Neuron (in vitro differentiated cells): ENCODE results near the gene RFTN1.

Experiments
- H2AFZ ChIP-seq: one replicate; pipeline ENCODE4 v1.6.1; 2013; ENCODE audit warnings: low read depth, mild to moderate bottlenecking, inconsistent platforms, low read length, moderate library complexity
- H3K27me3 ChIP-seq: one replicate; pipeline ENCODE4 v1.6.1; 2013; ENCODE audit warnings: low read length; ENCODE audit not compliant: insufficient read depth
- H3K36me3 ChIP-seq: one replicate; pipeline ENCODE4 v1.6.1; 2013; ENCODE audit warnings: low read length; ENCODE audit not compliant: insufficient read depth
- H3K4me1 ChIP-seq: one replicate; pipeline ENCODE4 v1.6.1; 2013; ENCODE audit warnings: low read length; ENCODE audit not compliant: insufficient read depth
- H3K4me3 ChIP-seq: 2 replicates; pipeline ENCODE4 v1.5.1; 2013; ENCODE audit warnings: mild to moderate bottlenecking, low read length, moderate library complexity
- H3K9me3 ChIP-seq: one replicate; pipeline ENCODE4 v1.6.1; 2013; ENCODE audit warnings: low read length

RFTN1 gene

DNA sequence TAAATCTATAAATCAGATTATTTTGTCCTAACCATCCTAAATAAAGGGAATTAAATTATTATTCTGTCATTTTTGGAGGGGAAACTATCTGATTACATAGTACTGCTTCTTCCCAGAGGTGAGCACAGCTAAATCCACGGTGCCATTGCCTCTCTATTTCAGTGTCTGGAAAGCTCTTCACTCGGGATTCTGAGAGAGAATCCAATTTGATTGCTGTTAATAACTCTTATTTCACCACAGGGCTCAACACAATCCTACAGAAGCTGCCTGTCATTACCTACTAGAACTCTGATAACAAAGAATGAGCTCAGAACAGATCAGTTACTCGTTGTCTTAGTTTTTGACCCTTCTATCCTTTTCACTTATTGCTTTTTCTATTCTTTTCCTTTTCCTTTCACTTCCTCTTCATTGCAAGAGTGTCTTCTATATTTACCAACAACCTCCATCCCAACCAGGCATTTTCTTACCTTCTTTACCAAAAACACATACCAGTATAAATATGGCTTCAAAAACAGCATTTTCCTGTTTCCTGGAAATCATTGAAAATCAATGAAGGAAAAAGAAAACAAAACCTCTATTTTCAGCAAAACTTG, 218.1 kb downstream of the RFTN1 start:
- Histone ChIP-seq H3K36me3 (peaks cover 30% of the 10 kb centered on the region), H3K4me1 (no peaks in the 10 kb centered on the region), H2AFZ (no peak overlapping the region)

DNA sequence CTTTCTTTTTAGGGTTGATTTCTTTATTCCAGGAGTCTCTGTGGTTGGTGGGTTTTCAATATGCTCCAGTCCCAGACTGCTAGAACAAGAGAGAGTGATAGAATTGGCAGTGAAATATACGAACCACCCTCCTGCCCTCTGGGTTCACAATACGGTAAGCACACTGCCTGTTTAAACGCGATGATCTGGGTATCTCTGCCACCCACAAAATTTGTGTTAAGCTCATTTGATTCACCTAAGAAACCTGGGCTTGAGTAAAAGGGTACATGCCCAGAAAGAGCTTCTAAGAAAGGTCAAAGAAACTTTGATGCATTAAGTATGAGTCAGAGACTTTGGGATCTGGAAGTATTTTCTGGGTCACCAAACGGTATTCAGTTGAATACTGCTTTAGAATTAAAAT, 218.7 kb downstream of the RFTN1 start:
- no peaks in the 10 kb centered on the region for H3K4me1 ChIP-seq
- peaks cover 14% of the 10 kb centered on the region for H3K9me3 ChIP-seq
- no peak overlapping the region for H2AFZ ChIP-seq
- no peaks in the 10 kb centered on the region for H3K27me3 ChIP-seq
- no peak overlapping the region for H3K4me3 ChIP-seq
- peaks cover 30% of the 10 kb centered on the region for H3K36me3 ChIP-seq

More for the DNA sequence above, 218.1 kb downstream of the RFTN1 start:
- Histone ChIP-seq H3K27me3 (no peaks in the 10 kb centered on the region), H3K4me3 (no peak overlapping the region), H3K9me3 (peaks cover 14% of the 10 kb centered on the region)

DNA sequence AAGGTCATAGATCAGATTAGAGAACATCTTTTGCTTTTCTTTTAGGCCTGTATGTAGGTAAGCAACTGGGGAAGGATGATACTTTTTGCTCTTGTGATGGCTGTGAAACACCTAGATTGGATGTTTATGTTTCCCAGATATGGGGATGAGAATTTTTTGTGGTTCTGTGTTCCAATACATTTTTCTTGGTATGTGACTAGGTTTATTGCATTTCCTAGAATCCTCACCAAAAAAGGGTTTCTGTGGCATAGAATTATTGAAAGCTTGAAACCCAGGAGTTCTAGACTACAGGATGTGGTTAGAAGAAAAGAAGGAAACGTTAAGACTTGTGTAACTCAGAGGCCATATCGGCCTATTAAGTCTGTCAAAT, 222.7 kb downstream of the RFTN1 start:
- Histone ChIP-seq H2AFZ (no peak overlapping the region), H3K36me3 (peaks cover 9% of the 10 kb centered on the region), H3K9me3 (peaks cover 6% of the 10 kb centered on the region), H3K27me3 (no peaks in the 10 kb centered on the region), H3K4me1 (no peaks in the 10 kb centered on the region), H3K4me3 (no peak overlapping the region)

DNA sequence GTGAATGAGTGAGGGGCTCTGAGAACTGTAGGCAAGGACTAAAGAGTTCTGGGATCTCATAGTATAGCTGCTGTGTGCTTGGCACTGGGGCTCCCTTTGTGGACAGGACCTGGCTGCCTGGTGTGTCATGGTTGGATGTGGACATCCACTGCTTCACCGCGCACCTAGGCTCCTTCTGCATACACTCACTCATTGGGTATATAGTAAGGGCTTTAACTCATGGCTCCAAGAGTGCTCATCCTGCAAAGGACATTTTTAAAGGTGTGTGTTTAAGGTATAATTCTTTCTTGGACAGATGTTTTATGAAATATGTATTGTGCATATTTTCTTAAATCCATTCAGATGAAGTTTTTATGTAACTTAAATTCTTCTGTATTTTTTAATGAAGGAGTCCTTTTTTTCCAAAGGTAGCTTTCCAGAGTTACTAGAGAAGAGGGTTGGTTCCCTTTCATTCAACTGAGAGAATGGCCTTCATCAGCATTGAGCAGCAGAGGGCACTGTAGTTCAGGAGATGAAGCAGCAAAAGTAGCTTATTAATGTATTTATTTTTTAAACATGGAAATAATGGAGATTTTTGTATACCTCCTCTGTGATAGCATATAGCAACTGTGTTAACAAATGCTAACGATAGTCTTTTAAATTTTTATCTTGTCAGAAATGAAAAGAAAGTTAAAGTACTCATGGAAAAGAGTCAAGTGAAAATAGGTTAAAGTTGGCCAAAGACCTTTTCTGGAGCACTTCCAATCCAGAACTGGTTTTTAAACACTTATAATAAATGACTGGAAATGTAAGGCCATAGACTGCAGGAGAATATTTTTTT, 223.3 kb downstream of the RFTN1 start:
- no peaks in the 10 kb centered on the region for H3K27me3 ChIP-seq
- no peaks in the 10 kb centered on the region for H3K4me1 ChIP-seq
- no peak overlapping the region for H3K4me3 ChIP-seq
- H2AFZ ChIP-seq = no peak overlapping the region
- peaks cover 6% of the 10 kb centered on the region for H3K9me3 ChIP-seq
- peaks cover 4% of the 10 kb centered on the region for H3K36me3 ChIP-seq

DNA sequence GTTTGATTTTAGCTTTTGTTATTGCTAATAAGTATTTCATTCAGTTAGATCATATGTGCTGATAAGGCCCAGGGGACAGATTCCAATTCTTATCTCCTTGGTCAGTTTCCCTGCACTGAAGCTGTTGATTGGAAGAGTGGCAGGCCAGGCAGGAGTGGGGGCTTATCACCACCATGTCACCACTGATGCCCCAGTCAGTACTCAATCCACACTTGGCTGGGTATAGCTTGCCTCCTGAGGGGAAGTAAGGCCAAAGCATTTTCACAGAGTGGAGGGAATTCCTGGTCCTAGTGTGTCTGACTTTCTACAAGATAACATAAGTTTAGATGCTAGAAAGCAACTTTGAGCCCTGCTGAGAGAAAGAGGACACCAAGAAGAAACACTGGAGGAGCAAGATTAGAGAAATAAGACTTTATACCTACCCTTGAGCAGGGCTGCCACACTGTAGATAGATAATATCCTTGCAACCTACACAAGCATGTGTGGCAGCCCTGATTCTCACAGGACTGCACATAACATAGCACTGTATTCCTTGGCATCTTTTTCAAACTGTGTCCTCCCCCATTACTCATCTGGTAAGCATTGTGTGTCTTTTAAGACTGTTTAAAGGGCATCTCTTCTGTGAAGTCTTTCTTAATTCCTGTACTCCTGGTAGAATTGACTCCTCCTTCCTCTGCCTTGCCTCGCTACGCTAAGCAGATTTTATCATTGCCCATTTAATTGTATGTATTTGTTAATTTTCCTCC, 224.2 kb downstream of the RFTN1 start:
- H2AFZ ChIP-seq = no peak overlapping the region
- H3K4me1 ChIP-seq = no peaks in the 10 kb centered on the region
- no peaks in the 10 kb centered on the region for H3K27me3 ChIP-seq
- H3K4me3 ChIP-seq = no peak overlapping the region
- no peaks in the 10 kb centered on the region for H3K36me3 ChIP-seq
- H3K9me3 ChIP-seq = peaks cover 3% of the 10 kb centered on the region

DNA sequence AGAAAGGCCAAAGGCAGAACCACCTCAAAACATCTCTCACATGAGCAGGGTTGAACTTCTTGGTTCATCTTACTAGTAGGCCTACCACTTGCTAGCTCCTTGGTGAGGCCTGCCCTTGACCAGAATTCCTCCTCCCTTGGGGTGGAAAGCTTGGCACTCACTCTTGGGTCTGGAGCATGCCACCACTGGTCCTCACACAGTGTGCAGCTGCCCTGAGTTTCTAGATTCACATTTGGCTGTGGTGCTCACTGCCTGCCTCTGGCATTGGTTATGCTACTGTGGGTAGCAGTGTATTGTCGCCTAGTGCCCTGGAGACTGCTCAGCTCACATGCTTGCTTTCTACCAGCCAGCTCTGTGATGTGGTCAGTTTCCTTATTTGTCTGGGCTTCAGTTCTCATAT, 224.8 kb downstream of the RFTN1 start:
- H3K4me1 ChIP-seq = no peaks in the 10 kb centered on the region
- H3K9me3 ChIP-seq = peaks cover 3% of the 10 kb centered on the region
- H2AFZ ChIP-seq = no peak overlapping the region
- H3K36me3 ChIP-seq = peaks cover 2% of the 10 kb centered on the region
- no peak overlapping the region for H3K4me3 ChIP-seq
- H3K27me3 ChIP-seq = no peaks in the 10 kb centered on the region

DNA sequence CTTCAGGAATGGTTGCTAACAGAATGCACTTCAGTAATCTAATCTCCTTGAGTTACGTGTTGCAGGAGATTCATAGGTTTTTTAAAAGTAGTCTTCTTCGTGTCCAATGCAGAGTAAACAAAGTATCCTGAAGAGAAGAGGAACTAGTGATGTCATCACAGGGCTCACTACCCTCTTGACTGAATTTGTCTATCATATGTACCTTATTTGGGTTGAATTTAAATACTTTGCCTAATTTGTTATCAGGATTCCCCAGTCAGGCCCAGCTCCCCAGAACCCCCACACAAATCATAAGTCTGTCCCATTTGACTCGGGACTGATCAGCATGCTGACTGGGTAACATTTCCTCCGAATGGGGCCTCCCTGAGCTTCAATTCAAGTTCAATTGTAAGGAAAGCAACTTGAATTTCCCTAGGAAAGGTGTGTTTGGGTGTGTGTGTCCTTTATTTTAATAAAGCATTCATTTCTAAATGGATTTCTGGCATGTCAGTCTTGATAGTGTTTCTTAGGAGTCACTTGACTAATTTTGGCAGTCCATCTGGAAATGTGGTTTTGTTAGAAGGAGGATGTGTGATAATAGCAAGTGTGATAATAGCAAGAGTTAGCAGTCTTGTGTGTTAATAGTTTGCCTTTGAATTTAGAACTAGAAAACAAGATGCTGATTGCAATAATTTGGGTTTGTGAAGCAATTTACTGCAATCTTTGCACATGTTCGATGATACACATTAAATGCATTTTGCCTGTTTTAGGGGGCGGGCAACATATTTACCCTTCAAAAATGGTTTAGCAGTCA, 226.6 kb downstream of the RFTN1 start:
- Histone ChIP-seq H3K27me3 (no peaks in the 10 kb centered on the region), H3K4me3 (no peak overlapping the region), H3K4me1 (no peaks in the 10 kb centered on the region), H3K9me3 (no peaks in the 10 kb centered on the region), H3K36me3 (peaks cover 2% of the 10 kb centered on the region), H2AFZ (no peak overlapping the region)

DNA sequence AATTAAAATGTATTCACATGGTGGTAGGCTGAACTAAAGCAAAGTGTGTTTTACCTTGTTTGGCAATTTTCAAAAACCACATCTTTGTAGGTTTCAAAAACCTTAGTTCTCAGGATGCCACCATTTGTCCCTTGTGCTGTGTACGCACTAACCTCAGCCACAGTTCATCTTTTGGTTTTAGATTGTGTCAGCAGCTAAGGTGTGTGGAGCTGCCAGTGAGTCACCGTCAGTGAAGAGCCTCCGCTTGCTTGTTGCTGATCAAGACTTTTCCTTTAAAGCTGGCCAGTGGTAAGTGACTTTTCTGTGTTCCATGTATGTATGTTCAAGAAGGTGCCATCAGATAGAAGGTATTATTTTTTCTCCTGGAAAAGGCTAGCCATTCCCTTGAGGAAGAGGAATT, 227.3 kb downstream of the RFTN1 start:
- Histone ChIP-seq H3K4me1 (no peaks in the 10 kb centered on the region), H3K36me3 (peaks cover 2% of the 10 kb centered on the region), H2AFZ (no peak overlapping the region), H3K27me3 (no peaks in the 10 kb centered on the region), H3K9me3 (no peaks in the 10 kb centered on the region), H3K4me3 (no peak overlapping the region)

DNA sequence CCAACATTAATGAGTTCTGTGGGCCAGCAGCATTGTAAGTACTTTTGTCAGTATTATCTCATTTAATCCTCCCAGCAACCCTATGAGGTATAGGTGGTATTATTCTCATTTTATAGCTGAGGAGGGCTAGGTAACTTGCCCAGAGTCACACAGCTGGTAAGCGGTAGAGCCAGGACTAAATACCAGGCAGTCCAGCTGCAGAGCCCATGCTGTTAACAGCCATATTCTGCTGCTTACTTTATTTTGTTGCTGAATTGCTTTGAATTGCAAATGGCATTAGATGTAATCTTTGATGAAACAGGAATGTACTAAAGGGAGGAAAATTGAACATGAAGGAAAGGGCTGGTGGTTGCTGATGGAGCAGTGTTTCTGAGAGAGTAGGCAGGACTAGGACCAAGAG, 228.9 kb downstream of the RFTN1 start:
- Histone ChIP-seq H3K9me3 (no peaks in the 10 kb centered on the region), H3K4me3 (no peak overlapping the region), H2AFZ (no peak overlapping the region), H3K27me3 (no peaks in the 10 kb centered on the region), H3K4me1 (no peaks in the 10 kb centered on the region), H3K36me3 (peaks cover 2% of the 10 kb centered on the region)

DNA sequence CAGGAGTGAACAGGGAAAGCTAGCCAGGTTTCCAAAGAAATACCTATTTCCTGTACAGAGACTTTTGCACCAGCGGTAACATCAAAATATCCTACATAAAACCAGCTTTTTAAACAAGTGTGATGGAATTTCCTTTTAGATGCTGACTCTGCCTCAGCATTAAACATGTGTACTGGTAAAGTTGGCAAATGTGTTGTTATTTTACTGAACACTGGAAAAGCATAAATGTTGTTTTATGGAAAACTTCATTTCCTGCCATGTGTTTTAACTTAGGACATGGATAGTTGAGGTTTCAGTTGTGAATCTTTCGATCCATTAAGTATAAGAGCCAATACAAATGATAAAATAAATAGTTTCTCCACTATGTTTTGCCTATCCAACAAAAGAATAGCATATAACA, 232.8 kb downstream of the RFTN1 start:
- Histone ChIP-seq H3K9me3 (no peaks in the 10 kb centered on the region), H2AFZ (no peak overlapping the region), H3K4me3 (no peak overlapping the region), H3K27me3 (no peaks in the 10 kb centered on the region), H3K4me1 (no peaks in the 10 kb centered on the region), H3K36me3 (peaks cover 18% of the 10 kb centered on the region)

DNA sequence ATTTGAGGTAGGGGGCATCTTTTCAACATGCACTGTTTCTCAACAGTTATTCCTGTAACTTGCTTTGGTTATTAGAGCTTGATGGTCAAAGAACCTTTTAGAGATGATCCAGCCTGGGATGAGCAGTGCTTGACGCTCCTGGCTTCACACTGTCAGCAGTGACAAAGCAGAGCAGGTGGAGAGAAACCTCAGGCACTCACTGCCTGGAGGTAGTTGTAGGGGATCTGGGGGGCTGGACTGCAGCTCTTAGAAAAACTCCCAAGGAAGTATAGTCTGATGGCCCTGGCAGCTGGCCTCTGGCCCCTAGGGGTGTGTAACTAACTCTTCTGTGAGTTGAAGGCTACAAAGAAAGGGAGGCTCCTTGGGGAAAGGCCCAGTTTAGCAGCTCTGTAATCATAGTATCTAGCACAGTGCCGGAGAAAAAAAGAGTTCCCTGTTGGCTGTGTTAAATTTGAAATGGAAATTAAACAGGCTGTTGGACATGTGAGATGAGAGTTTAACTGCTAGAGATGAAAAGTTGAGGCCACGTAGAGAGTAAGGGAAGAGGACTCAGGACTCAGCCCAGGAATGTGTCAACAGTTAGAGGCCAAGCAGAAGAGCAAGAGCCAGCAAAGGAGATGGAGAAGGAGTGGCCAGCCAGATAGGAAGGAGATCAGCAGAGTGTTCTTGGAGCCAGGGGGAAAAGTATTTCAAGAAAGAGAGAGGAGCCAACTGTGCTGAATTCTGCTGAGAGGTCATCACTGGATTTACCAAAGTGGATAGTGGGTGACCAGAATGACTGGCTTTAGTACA, 234.3 kb downstream of the RFTN1 start:
- Histone ChIP-seq H2AFZ (no peak overlapping the region), H3K4me3 (no peak overlapping the region), H3K4me1 (no peaks in the 10 kb centered on the region), H3K36me3 (peaks cover 28% of the 10 kb centered on the region), H3K9me3 (no peaks in the 10 kb centered on the region), H3K27me3 (no peaks in the 10 kb centered on the region)

DNA sequence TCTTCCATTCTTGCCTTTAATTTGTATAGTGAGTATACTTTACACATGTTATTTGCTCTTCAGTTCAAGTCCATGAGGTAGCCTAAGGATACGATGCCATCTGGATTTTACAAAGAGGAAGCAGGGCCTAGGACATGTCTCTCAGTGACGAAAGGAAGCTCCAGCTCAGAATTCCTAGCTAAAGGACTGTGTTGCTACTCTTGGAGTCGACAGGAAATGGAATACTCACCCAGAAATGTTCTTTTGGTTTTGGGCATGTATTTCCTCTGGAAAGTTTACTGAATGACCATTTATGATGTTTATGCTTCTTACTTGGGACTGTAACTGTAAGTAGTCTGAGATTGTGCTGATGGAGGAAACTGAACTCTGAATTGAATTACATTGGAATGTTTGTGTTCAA, 236.0 kb downstream of the RFTN1 start:
- H2AFZ ChIP-seq = no peak overlapping the region
- H3K27me3 ChIP-seq = no peaks in the 10 kb centered on the region
- H3K36me3 ChIP-seq = peaks cover 28% of the 10 kb centered on the region
- H3K4me3 ChIP-seq = no peak overlapping the region
- H3K4me1 ChIP-seq = no peaks in the 10 kb centered on the region
- no peaks in the 10 kb centered on the region for H3K9me3 ChIP-seq
